ENCODE data around the gene TPRX1. TPM values are rescaled to one million over a fixed set of nuclear protein-coding genes. Genes with fewer than 3 reads are reported as not detected.

The TPRX1 gene
- polyA plus RNA-seq, 3 donors, result not detected

GRCh38 chr19:47802521-47803043, 1.8 kb downstream of the TPRX1 start:
- no peak for TF ChIP-seq CTCF (IDR thresholded peaks at IDR 0.05)
- H3K4me1 Mint-ChIP-seq, result no peaks in the 10 kb centered on the region
- Histone ChIP-seq H3K27ac (ENCODE audit: low read depth in 1 of 2, low read length in 2 of 2) (no peak overlapping the region), H3K4me3 (replicated peaks in 1 of 3; ENCODE audit: low read depth in 2 of 3, low read length in 3 of 3) (no peak overlapping the region), H3K9me3 (replicated peaks in 1 of 2; ENCODE audit: control insufficient read depth in 1 of 2, insufficient read depth in 1 of 2, low read length in 2 of 2) (peaks cover 0 to 15% of the 10 kb centered on the region in 2 donors), H2AFZ (ENCODE audit: insufficient read depth, low read depth, low read length, poor library complexity, severe bottlenecking) (no peak overlapping the region), H3K79me2 (ENCODE audit: insufficient read depth, low read length) (no peaks in the 10 kb centered on the region), H3K4me2 (replicated peaks; ENCODE audit: extremely low read depth, low read length, poor library complexity, severe bottlenecking) (no peak overlapping the region), H3K27me3 (ENCODE audit: control insufficient read depth in 2 of 2, insufficient read depth in 2 of 2, low read length in 2 of 2) (no peaks in the 10 kb centered on the region), H3K9ac (ENCODE audit: insufficient read depth, low read length, poor library complexity, severe bottlenecking) (no peak overlapping the region), H3K36me3 (replicated peaks in 1 of 2; ENCODE audit: control insufficient read depth in 1 of 2, insufficient read depth in 2 of 2, low read length in 2 of 2) (no peaks in the 10 kb centered on the region), H3K4me1 (ENCODE audit: control insufficient read depth in 1 of 2, insufficient read depth in 2 of 2, low read length in 2 of 2) (no peaks in the 10 kb centered on the region), H4K20me1 (ENCODE audit: insufficient read depth, low read length) (no peaks in the 10 kb centered on the region)
- no peak overlapping the region for H3K4me3 Mint-ChIP-seq
- intact Hi-C loops (cut with micrococcal nuclease), result no loop called here
- H3K9me3 Mint-ChIP-seq, result peaks cover 3 to 16% (median 9%) of the 10 kb centered on the region in 7 donors
- 99% methylated on average over 6 of the region's 25 CpGs for WGBS (ENCODE audit: insufficient coverage)
- no peaks in the 10 kb centered on the region for H3K36me3 Mint-ChIP-seq
- H3K27ac Mint-ChIP-seq, result no peak overlapping the region
- H3K27me3 Mint-ChIP-seq (ENCODE audit: low read depth in 3 of 3), result peaks cover 5 to 9% (median 8%) of the 10 kb centered on the region in 3 donors
- no peak for DNase-seq

GRCh38 chr19:47801270-47801669, 3.1 kb downstream of the TPRX1 start:
- Histone ChIP-seq H4K20me1 (ENCODE audit: insufficient read depth, low read length) (no peaks in the 10 kb centered on the region), H3K9me3 (replicated peaks in 1 of 2; ENCODE audit: control insufficient read depth in 1 of 2, insufficient read depth in 1 of 2, low read length in 2 of 2) (peaks cover 0 to 15% of the 10 kb centered on the region in 2 donors), H3K79me2 (ENCODE audit: insufficient read depth, low read length) (no peaks in the 10 kb centered on the region), H3K4me1 (ENCODE audit: control insufficient read depth in 1 of 2, insufficient read depth in 2 of 2, low read length in 2 of 2) (no peaks in the 10 kb centered on the region), H3K9ac (ENCODE audit: insufficient read depth, low read length, poor library complexity, severe bottlenecking) (no peak overlapping the region), H3K36me3 (replicated peaks in 1 of 2; ENCODE audit: control insufficient read depth in 1 of 2, insufficient read depth in 2 of 2, low read length in 2 of 2) (no peaks in the 10 kb centered on the region), H3K27me3 (ENCODE audit: control insufficient read depth in 2 of 2, insufficient read depth in 2 of 2, low read length in 2 of 2) (no peaks in the 10 kb centered on the region), H2AFZ (ENCODE audit: insufficient read depth, low read depth, low read length, poor library complexity, severe bottlenecking) (no peak overlapping the region), H3K4me2 (replicated peaks; ENCODE audit: extremely low read depth, low read length, poor library complexity, severe bottlenecking) (no peak overlapping the region), H3K4me3 (replicated peaks in 1 of 3; ENCODE audit: low read depth in 2 of 3, low read length in 3 of 3) (no peak overlapping the region), H3K27ac (ENCODE audit: low read depth in 1 of 2, low read length in 2 of 2) (no peak overlapping the region)
- 100% methylated on average over 2 of the region's 4 CpGs for WGBS (ENCODE audit: insufficient coverage)
- peaks cover 8 to 9% (median 9%) of the 10 kb centered on the region in 3 donors for H3K27me3 Mint-ChIP-seq (ENCODE audit: low read depth in 3 of 3)
- H3K27ac Mint-ChIP-seq, result no peak overlapping the region
- intact Hi-C loops (cut with micrococcal nuclease), result no loop called here
- DNase-seq, result no peak
- H3K4me1 Mint-ChIP-seq, result no peaks in the 10 kb centered on the region
- no peak for TF ChIP-seq CTCF (IDR thresholded peaks at IDR 0.05)
- peaks cover 3 to 16% (median 9%) of the 10 kb centered on the region in 7 donors for H3K9me3 Mint-ChIP-seq
- no peak overlapping the region for H3K4me3 Mint-ChIP-seq
- no peaks in the 10 kb centered on the region for H3K36me3 Mint-ChIP-seq
